ENCODE data around the gene ARHGDIG. TPM values are rescaled to one million over a fixed set of nuclear protein-coding genes. Genes with fewer than 3 reads are reported as not detected.

ARHGDIG gene
- total RNA-seq, 2 donors from 2014 or later: 1.8 to 20.0 TPM

DNA sequence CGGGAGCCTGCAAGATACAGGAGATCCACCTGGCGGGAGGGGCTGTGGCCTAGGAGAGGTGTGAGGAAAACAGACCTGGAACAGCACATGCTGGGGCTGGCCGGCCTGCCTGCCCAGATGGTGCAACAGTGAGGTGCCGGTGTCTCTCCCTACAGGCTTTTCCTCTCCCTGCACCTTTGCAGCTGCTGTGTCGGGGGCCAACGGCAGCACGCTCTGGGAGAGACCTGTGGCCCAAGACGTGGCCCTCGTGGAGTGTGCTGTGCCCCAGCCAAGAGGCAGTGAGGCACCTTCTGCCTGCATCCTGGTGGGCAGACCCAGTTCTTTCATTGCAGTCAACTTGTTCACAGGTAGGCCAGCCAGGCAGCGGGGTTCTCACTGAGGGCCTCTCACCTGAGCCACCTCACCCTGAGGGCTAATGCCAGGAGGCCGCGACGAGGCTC lies 20.6 kb upstream of the ARHGDIG start:
- DNase-seq: no peak
- H3K36me3 ChIP-seq: peaks cover 4% of the 10 kb centered on the region

DNA sequence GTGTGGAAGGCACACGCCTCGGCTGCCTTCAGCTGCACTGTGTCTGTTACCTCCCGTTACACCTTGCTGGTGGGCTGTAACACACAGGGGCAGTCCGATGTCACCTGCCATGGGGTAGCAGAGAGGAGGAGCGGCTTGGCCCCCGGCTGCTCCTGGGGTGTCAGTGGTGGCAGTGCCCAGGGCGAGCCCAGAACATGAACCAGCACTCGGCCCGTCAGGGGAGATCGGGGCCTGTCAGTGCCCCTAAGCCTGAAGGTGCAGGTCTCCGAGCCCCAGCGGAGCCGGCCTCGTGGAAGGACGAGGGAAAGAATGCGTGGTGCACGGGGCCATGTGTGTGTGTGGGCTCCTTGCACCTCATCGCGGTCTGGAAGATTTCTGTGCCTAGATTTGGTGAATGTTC lies 20.1 kb upstream of the ARHGDIG start:
- intact Hi-C loops (cut with DNase I): no loop called here
- Histone ChIP-seq H3K36me3 (peaks cover 4% of the 10 kb centered on the region), H3K4me3 (no peak overlapping the region), H3K9me3 (no peaks in the 10 kb centered on the region), H3K27ac (no peak overlapping the region), H3K4me1 (no peaks in the 10 kb centered on the region), H3K9ac (ENCODE audit: low read depth in 2 of 2, low read length in 2 of 2) (no peak overlapping the region), H3K27me3 (no peaks in the 10 kb centered on the region)
- no peak for DNase-seq
- TF ChIP-seq, protein P1, sequence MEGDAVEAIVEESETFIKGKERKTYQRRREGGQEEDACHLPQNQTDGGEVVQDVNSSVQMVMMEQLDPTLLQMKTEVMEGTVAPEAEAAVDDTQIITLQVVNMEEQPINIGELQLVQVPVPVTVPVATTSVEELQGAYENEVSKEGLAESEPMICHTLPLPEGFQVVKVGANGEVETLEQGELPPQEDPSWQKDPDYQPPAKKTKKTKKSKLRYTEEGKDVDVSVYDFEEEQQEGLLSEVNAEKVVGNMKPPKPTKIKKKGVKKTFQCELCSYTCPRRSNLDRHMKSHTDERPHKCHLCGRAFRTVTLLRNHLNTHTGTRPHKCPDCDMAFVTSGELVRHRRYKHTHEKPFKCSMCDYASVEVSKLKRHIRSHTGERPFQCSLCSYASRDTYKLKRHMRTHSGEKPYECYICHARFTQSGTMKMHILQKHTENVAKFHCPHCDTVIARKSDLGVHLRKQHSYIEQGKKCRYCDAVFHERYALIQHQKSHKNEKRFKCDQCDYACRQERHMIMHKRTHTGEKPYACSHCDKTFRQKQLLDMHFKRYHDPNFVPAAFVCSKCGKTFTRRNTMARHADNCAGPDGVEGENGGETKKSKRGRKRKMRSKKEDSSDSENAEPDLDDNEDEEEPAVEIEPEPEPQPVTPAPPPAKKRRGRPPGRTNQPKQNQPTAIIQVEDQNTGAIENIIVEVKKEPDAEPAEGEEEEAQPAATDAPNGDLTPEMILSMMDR (IDR thresholded peaks at IDR 0.05): no peak

More for the DNA sequence above, 20.6 kb upstream of the ARHGDIG start:
- H3K27ac ChIP-seq: no peak overlapping the region
- no peaks in the 10 kb centered on the region for H3K4me1 ChIP-seq
- intact Hi-C loops (cut with DNase I): no loop called here
- no peaks in the 10 kb centered on the region for H3K9me3 ChIP-seq
- TF ChIP-seq, protein P1 (IDR thresholded peaks at IDR 0.05): no peak
- H3K27me3 ChIP-seq: no peaks in the 10 kb centered on the region
- H3K9ac ChIP-seq (ENCODE audit: low read depth in 2 of 2, low read length in 2 of 2): no peak overlapping the region
- H3K4me3 ChIP-seq: no peak overlapping the region

GRCh38 chr16:261031-261691 lies 19.2 kb upstream of the ARHGDIG start:
- Histone ChIP-seq H3K9me3 (no peaks in the 10 kb centered on the region), H3K36me3 (peaks cover 4% of the 10 kb centered on the region), H3K27me3 (no peaks in the 10 kb centered on the region), H3K9ac (ENCODE audit: low read depth in 2 of 2, low read length in 2 of 2) (no peak overlapping the region), H3K4me3 (no peak overlapping the region), H3K27ac (no peak overlapping the region), H3K4me1 (no peaks in the 10 kb centered on the region)
- intact Hi-C loops (cut with DNase I): no loop called here
- TF ChIP-seq, protein P1 (IDR thresholded peaks at IDR 0.05): no peak
- DNase-seq: no peak

DNA sequence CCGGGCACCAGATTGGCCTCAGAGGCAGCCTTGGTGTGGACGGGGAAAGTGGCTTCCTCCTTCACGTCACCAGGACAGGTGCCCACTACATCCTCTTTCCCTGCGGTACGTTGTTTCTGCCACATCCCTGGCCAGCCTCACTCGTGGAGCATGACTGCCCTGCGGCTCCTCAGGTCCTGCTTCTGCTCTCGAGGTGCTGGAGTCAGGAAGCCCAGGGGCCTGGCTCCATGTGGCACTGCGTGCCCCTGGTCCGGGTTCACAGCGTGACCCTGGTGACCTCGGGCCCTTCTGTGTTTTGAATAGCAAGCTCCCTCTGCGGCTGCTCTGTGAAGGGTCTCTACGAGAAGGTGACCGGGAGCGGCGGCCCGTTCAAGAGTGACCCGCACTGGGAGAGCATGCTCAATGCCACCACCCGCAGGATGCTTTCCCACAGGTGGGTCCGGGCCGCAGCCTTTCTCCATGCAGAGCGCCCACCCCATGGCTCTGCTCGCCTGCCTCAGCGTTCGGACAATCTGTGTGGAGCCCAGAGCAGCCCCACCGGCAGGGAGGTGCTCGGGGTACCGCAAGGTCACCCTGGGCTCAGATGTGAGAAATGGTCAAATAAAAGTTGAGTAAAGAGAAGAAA lies 18.2 kb upstream of the ARHGDIG start:
- Histone ChIP-seq H3K27ac (no peak overlapping the region), H3K4me3 (no peak overlapping the region), H3K9ac (ENCODE audit: low read depth in 2 of 2, low read length in 2 of 2) (no peak overlapping the region), H3K4me1 (no peaks in the 10 kb centered on the region), H3K27me3 (no peaks in the 10 kb centered on the region), H3K36me3 (peaks cover 4% of the 10 kb centered on the region), H3K9me3 (no peaks in the 10 kb centered on the region)
- DNase-seq: no peak
- TF ChIP-seq, protein P1 (IDR thresholded peaks at IDR 0.05): no peak
- intact Hi-C loops (cut with DNase I): no loop called here

- TF ChIP-seq, protein P1 (IDR thresholded peaks at IDR 0.05): no peak
- no peaks in the 10 kb centered on the region for H3K4me1 ChIP-seq
- intact Hi-C loops (cut with DNase I): no loop called here
- no peaks in the 10 kb centered on the region for H3K27me3 ChIP-seq
- H3K9me3 ChIP-seq: no peaks in the 10 kb centered on the region
- peaks cover 4% of the 10 kb centered on the region for H3K36me3 ChIP-seq
- DNase-seq: no peak
- no peak overlapping the region for H3K4me3 ChIP-seq
- H3K27ac ChIP-seq: no peak overlapping the region
- H3K9ac ChIP-seq (ENCODE audit: low read depth in 2 of 2, low read length in 2 of 2): no peak overlapping the region
Observed at GRCh38 chr16:263182-263774, 17.1 kb upstream of the ARHGDIG start.

Data from colonic mucosa (tissue), 4 donors.